HK-2 (cell line): Measurements from ENCODE around the gene WNT5A.

ENCODE experiments used
- DNase-seq: peaks from one replicate; pipeline ENCODE4 v3.0.0-alpha.2; 2018; ENCODE audit not compliant: unreplicated experiment

The WNT5A gene

GRCh38 chr3:55446850-55447249 is 40.3 kb downstream of the WNT5A start:
- DNase-seq = no peak

- peak; percentile 56 for DNase-seq
Measured at GRCh38 chr3:55445551-55445950, 41.6 kb downstream of the WNT5A start.

DNA sequence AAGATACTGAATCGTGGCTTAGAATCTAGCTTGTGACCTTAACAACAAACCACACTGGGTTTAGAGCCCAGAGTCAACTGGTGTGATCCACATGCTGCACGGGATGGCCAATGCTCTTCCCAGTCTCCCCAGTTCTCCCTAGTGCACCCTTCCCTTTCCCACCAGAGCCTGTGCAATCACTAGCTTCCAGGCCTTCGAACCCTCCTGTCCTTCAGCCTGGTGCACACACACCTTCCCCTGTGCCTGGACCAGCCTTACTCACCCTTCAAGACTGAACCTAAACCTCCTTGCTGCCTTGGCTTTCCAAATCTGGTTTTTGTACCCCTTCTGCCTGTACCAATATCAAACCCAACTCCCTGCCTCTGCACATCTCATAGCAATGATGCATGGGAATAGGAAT is 43.8 kb downstream of the WNT5A start:
- DNase-seq = no peak

DNA sequence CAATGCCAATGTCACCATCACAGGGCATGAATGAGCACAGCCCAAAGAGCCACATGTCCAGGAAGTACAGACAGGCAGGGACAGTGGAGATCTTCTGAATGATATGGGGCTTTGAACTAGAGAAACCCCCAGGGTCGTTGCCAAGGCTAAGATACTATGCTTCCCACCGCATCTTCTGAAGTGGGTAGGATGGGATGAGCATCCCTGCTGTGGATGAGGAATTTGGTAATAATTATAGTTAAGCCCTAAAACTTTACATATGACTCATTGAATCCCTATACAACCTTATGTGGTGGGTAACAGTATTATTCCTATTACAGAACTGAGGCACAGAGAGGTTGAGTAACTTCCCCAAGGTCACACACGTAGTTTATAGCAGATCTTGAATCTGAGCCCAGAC is 44.2 kb downstream of the WNT5A start:
- no peak for DNase-seq

- no peak for DNase-seq
Measured at GRCh38 chr3:55441499-55441898, 45.6 kb downstream of the WNT5A start.

DNA sequence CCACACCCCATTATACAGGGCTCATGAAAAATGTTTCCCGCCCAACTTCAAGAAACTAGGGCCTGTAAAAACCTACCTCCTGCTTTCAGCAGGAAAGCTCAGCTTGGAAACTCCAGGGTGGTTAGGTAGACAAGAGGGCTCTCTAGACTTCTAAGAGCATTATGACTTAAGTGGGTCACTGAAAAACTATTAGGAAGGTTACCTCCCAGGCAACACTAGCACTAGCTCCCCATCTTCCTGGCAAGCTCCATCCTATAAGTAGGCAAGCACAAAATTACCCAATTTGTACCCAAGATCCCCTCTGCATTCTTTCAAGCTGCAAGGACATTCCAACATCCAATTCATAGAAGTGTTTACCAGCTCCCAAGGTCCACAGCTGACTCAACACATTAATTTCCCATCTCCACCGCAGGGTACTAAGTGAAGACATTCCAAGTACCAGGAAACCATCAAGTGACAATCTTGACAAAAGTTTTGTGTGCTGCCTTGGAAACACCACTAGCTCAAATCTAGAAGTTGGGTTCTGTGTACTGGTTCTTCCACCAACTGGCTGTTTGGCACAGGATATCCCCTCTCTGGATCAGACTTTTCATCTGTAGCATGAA is 46.9 kb downstream of the WNT5A start:
- DNase-seq = no peak

DNA sequence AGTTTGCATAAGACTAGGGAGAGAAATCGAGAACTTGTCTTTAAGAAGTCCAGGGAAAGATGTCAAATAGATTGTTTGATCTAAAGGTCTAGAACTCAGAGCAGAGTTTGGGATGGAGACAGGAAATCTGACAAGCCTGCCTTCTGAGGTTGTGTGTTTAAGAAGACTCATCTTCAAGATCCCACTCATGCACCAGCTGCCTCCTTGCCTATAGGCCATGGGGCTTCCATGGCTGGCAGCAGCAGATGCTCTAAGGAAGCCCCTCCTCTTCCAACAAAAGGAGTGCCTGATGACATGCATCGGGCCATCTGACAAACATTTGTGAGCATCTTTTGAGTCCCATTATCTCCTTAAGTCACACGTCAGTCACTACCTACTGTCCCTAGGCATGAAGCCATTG is 47.4 kb downstream of the WNT5A start:
- DNase-seq = no peak

DNA sequence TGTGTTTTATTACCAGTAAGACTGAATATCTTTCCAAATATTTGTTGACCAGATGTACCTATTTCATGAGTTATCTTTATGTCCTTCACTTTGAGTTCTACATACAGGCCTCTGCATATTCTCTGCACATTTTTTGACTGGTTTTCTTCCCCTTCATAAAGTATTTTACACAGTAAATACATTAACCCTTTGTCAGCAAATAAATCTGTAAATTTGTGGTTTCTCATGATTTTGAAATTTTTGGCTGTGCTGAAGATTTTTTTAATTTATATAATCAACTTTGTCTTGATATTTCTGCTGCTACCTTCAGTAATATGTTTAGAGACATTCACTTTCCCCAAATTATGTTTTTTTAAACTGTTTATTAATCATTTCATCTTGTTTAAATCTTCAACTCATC is 50.5 kb downstream of the WNT5A start:
- no peak for DNase-seq

GRCh38 chr3:55435491-55435890 is 51.6 kb downstream of the WNT5A start:
- DNase-seq = no peak

DNA sequence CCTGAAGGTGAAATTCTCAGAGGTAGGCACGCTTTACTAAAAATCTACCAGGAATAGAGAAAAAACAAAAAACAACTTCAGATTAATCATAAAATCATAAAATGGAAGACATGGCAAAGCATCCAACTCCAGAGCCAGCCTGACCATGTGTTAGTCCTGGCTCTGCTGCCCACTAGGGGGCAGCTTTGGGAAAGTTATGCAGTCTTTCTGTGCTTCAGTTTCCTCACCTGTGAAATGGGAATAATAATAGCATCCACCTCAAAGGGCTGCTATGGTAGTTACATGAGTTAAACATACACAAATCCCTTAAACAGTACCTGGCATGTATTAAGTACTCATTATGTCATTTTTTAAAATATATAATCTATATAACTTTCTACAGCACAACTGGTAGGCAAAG is 52.3 kb downstream of the WNT5A start:
- peak; percentile 19 for DNase-seq

- no peak for DNase-seq
Measured at GRCh38 chr3:55431041-55431440, 56.1 kb downstream of the WNT5A start.

- no peak for DNase-seq
Measured at GRCh38 chr3:55427739-55428138, 59.4 kb downstream of the WNT5A start.

DNA sequence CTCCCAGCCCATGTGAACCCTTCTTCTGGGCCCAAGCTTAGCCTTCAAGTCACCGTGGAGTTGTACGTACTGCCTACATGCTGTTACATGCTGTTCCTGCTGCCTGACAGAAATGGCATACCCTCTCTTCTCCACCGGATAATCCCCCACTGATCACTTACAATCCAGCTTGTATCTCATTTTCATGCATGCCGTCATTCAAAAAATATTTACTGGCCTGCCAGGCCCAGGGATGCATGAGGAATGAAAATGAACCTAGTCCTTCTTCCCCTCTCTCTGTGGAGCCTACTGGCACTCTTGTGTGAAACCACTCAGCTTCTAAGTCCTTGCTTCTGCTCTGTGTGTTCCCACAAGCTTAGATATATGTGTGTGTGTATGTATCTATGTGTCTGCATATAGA is 60.6 kb downstream of the WNT5A start:
- DNase-seq = no peak

- DNase-seq = no peak
Measured at GRCh38 chr3:55423782-55424181, 63.3 kb downstream of the WNT5A start.

DNA sequence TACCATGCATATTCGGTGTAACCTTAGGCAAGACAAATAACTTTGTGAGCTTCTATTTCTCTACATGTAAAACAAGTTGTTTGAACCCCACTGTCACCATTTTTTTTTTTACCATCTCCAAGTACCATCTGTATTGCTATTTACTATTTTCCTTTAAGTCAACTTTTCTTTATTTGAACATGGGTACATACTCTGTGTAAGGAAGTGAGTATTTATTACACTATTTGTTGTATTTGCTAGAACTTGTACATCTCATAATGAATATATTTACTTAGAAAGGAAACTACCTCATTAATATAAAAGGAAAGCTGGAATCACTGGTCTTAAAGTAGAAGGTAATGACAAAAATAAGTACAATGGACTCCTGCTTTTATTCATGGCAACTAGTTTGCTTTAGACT is 69.9 kb downstream of the WNT5A start:
- DNase-seq = no peak

- DNase-seq = peak; percentile 62
Measured at GRCh38 chr3:55416331-55416821, 70.7 kb downstream of the WNT5A start.
